SKM-1 (cell line): ENCODE measurements around the gene MBTPS1.

Source experiments
- DNase-seq: peaks from one replicate; lab custom pipeline; 2025; ENCODE audit not compliant: unreplicated experiment; lab: John Stamatoyannopoulos, UW

The MBTPS1 gene

GRCh38 chr16:84104231-84104630, 12.5 kb downstream of the MBTPS1 start:
- no peak for DNase-seq

GRCh38 chr16:84103678-84104077, 13.1 kb downstream of the MBTPS1 start:
- no peak for DNase-seq

- DNase-seq = no peak
These were observed 17.8 kb downstream of the MBTPS1 start for GRCh38 chr16:84098939-84099338.

GRCh38 chr16:84096447-84097005, 20.2 kb downstream of the MBTPS1 start:
- no peak for DNase-seq

- no peak for DNase-seq
These were observed 21.3 kb downstream of the MBTPS1 start for GRCh38 chr16:84095466-84095865.

- DNase-seq = no peak
These were observed 22.9 kb downstream of the MBTPS1 start for GRCh38 chr16:84093879-84094270.

- no peak for DNase-seq
These were observed 23.4 kb downstream of the MBTPS1 start for GRCh38 chr16:84093120-84093878.

- no peak for DNase-seq
These were observed 25.3 kb downstream of the MBTPS1 start for GRCh38 chr16:84091460-84091859.

GRCh38 chr16:84090211-84090610, 26.5 kb downstream of the MBTPS1 start:
- DNase-seq = no peak

- no peak for DNase-seq
These were observed 27.9 kb downstream of the MBTPS1 start for GRCh38 chr16:84088695-84089395.

- no peak for DNase-seq
These were observed 29.1 kb downstream of the MBTPS1 start for GRCh38 chr16:84087466-84088151.

- no peak for DNase-seq
These were observed 29.7 kb downstream of the MBTPS1 start for GRCh38 chr16:84087001-84087400.

GRCh38 chr16:84086341-84086740, 30.4 kb downstream of the MBTPS1 start:
- no peak for DNase-seq

GRCh38 chr16:84085773-84086172, 31.0 kb downstream of the MBTPS1 start:
- DNase-seq = peak; percentile 72

GRCh38 chr16:84085271-84085667, 31.5 kb downstream of the MBTPS1 start:
- no peak for DNase-seq

GRCh38 chr16:84084570-84085270, 32.0 kb downstream of the MBTPS1 start:
- DNase-seq = peak; percentile 55

GRCh38 chr16:84082835-84083569, 33.7 kb downstream of the MBTPS1 start:
- no peak for DNase-seq

- DNase-seq = no peak
These were observed 34.6 kb downstream of the MBTPS1 start for GRCh38 chr16:84082110-84082509.

- DNase-seq = no peak
These were observed 35.2 kb downstream of the MBTPS1 start for GRCh38 chr16:84081446-84081989.

- DNase-seq = no peak
These were observed 35.9 kb downstream of the MBTPS1 start for GRCh38 chr16:84080813-84081212.
